Measurements from ENCODE around the gene GTPBP3. TPM values are rescaled to one million over a fixed set of nuclear protein-coding genes. Genes with fewer than 3 reads are reported as not detected.

The GTPBP3 gene
- total and polyA plus RNA-seq, 9 of the 15 experiments (the other 6 are each of a cell fraction or from before 2014, with no cell fraction given), result 4.9 to 124 (median 22.6) TPM

GRCh38 chr19:17302391-17303166 lies 34.8 kb upstream of the GTPBP3 start:
- Histone ChIP-seq H3K9ac (ENCODE audit: insufficient read depth in 1 of 2, low read depth in 2 of 2, low read length in 2 of 2) (peak overlapping the region; percentile 60 to 93; a peak in 3 of 4 replicates), H3K4me3 (peak overlapping the region; percentile 59), H3K27ac (ENCODE audit: extremely low read depth, low read depth, low read length) (peak overlapping the region; percentile 77), H2AFZ (ENCODE audit: low read depth, low read length) (peak overlapping the region; percentile 72), H3K4me1 (replicated peaks in 1 of 2; ENCODE audit: control insufficient read depth in 2 of 2, insufficient read depth in 2 of 2, low read length in 2 of 2) (peaks cover 19 to 52% of the 10 kb centered on the region in 2 experiments; a peak in 4 of 5 replicates), H3K9me1 (ENCODE audit: control insufficient read depth, insufficient read depth, low read length) (no peaks in the 10 kb centered on the region), H3K9me3 (replicated peaks; ENCODE audit: control insufficient read depth, insufficient read depth, low read depth, low read length) (peaks cover 3% of the 10 kb centered on the region), H3K79me2 (ENCODE audit: control insufficient read depth, insufficient read depth, low read length) (peaks cover 25% of the 10 kb centered on the region), H3K27me3 (ENCODE audit: control insufficient read depth in 2 of 2, insufficient read depth in 2 of 2, low read length in 2 of 2) (no peaks in the 10 kb centered on the region), H4K20me1 (replicated peaks; ENCODE audit: control insufficient read depth, insufficient read depth, low read length) (no peaks in the 10 kb centered on the region), H3K4me2 (ENCODE audit: insufficient read depth, low read length) (peak overlapping the region; percentile 73), H3K36me3 (ENCODE audit: control insufficient read depth, insufficient read depth, low read length) (peaks cover 21% of the 10 kb centered on the region)
- DNase-seq (ENCODE audit: extremely low read depth in 1 of 4, low spot score in 3 of 4) (peak in 1 of 4 experiments; percentile 16), ATAC-seq (no peak), FAIRE-seq (no peak)
- CTCF ChIA-PET (ENCODE audit: low intra/inter-chr PET ratio), result interaction anchor here (0.6 to 1.1 kb wide), 2 partner anchors 10 to 156 kb away, joined by 6 read pairs; no protein-coding TSS in a partner anchor
- 0 out of 2 replicates have a peak, but pooled peaks have one; percentile 15 for TF ChIP-seq KAT7 (CRISPR knock-in tag; IDR thresholded peaks at IDR 0.05; ENCODE audit: borderline replicate concordance)
- TF ChIP-seq RFX1 (IDR thresholded peaks at IDR 0.05), result peak; percentile 84
- TF ChIP-seq, protein P1, sequence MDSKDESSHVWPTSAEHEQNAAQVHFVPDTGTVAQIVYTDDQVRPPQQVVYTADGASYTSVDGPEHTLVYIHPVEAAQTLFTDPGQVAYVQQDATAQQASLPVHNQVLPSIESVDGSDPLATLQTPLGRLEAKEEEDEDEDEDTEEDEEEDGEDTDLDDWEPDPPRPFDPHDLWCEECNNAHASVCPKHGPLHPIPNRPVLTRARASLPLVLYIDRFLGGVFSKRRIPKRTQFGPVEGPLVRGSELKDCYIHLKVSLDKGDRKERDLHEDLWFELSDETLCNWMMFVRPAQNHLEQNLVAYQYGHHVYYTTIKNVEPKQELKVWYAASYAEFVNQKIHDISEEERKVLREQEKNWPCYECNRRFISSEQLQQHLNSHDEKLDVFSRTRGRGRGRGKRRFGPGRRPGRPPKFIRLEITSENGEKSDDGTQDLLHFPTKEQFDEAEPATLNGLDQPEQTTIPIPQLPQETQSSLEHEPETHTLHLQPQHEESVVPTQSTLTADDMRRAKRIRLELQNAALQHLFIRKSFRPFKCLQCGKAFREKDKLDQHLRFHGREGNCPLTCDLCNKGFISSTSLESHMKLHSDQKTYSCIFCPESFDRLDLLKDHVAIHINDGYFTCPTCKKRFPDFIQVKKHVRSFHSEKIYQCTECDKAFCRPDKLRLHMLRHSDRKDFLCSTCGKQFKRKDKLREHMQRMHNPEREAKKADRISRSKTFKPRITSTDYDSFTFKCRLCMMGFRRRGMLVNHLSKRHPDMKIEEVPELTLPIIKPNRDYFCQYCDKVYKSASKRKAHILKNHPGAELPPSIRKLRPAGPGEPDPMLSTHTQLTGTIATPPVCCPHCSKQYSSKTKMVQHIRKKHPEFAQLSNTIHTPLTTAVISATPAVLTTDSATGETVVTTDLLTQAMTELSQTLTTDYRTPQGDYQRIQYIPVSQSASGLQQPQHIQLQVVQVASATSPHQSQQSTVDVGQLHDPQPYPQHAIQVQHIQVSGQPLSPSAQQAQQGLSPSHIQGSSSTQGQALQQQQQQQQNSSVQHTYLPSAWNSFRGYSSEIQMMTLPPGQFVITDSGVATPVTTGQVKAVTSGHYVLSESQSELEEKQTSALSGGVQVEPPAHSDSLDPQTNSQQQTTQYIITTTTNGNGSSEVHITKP (IDR thresholded peaks at IDR 0.05; ENCODE audit: partially characterized antibody), result peak; percentile 78
- TF ChIP-seq ZNF639 (CRISPR knock-in tag; conservative IDR thresholded peaks at IDR 0.05 in 1 of 2, IDR thresholded peaks at IDR 0.05 in 1 of 2), result no peak
- no peak for TF ChIP-seq ESRRB (CRISPR knock-in tag; IDR thresholded peaks at IDR 0.05; ENCODE audit: borderline replicate concordance)
- TF ChIP-seq ZBTB12 (CRISPR knock-in tag; IDR thresholded peaks at IDR 0.05), result no peak
- TF ChIP-seq ZNF740 (CRISPR knock-in tag; IDR thresholded peaks at IDR 0.05), result peak; percentile 85
- TF ChIP-seq ZNF740 (tag; IDR thresholded peaks at IDR 0.05), result no peak
- no TSS peak for BruUV-seq (replicated peaks)
- in situ Hi-C loops (cut with MboI), result no loop called here
- POLR2A ChIA-PET, result interaction anchor here (0.5 to 1.6 kb wide), 5 partner anchors 8 to 580 kb away, joined by 3 to 5 read pairs (median 4); partner anchors contain the start of gene BABAM1
- intact Hi-C loops (cut with micrococcal nuclease), result no loop called here
- 22% methylated on average over 14 of the region's 29 CpGs for WGBS (ENCODE audit: insufficient coverage, low coverage, missing lambda C conversion rate)
